Measurements from ENCODE around the gene ESPN.

- no peak for TF ChIP-seq NFXL1 (IDR thresholded peaks at IDR 0.05; ENCODE audit: borderline replicate concordance)
- TF ChIP-seq CTCF (IDR thresholded peaks at IDR 0.05 in 2 of 3, conservative IDR thresholded peaks at IDR 0.05 in 1 of 3; ENCODE audit: control insufficient read depth in 2 of 3, extremely low read depth in 1 of 3, insufficient read depth in 1 of 3, low read depth in 3 of 3, low read length in 3 of 3), result no peak
- no peak for TF ChIP-seq POLR2A (IDR thresholded peaks at IDR 0.05; ENCODE audit: low read depth, low read length)
- TF ChIP-seq SIN3A (IDR thresholded peaks at IDR 0.05; ENCODE audit: low read depth, low read length), result no peak
- no peak for TF ChIP-seq ATF7 (IDR thresholded peaks at IDR 0.05; ENCODE audit: low read depth)
These were observed 48.6 kb downstream of the ESPN start for GRCh38 chr1:6473156-6473555.

Data from GM12878 (cell line).